Pancreas (tissue), 10 donors: ENCODE results near the gene ZNF334. TPM values are rescaled to one million over a fixed set of nuclear protein-coding genes. Genes with fewer than 3 reads are reported as not detected.

Source experiments
- ATAC-seq, 4 donors: fragments of 200-7000 bp; cut with Tn5 transposase; one replicate each; pipeline versions ENCODE4 v1.8.0 to v1.9.1; 2020; ENCODE audit warnings: mild to moderate bottlenecking in 4 of 4, moderate library complexity in 4 of 4
- DNase-seq, 6 donors: peaks; one replicate each; pipeline ENCODE4 v3.0.0-alpha.2; 2020
- FAIRE-seq: peaks from 2 replicates; lab custom pipeline; 2012; peaks lifted over from hg19 to GRCh38; lab: Jason Lieb, UNC
- H3K27ac ChIP-seq, 4 donors: fragments of 200-600 bp; sonication (generic); 1 replicate in 3 of 4; 2 replicates in 1 of 4; pipeline versions ENCODE4 v1.5.0 to v1.8.0; 2020
- H3K27me3 ChIP-seq, 4 donors: fragments of 200-600 bp; one replicate each; pipeline ENCODE4 v1.8.0; 2021
- H3K36me3 ChIP-seq, 3 donors: fragments of 200-600 bp; sonication (generic) in 1 of 3; one replicate each; pipeline versions ENCODE4 v1.5.0 to v1.8.0; 2020 to 2021
- H3K4me1 ChIP-seq, 3 donors: fragments of 200-600 bp; one replicate each; pipeline ENCODE4 v1.8.0; 2021
- H3K4me3 ChIP-seq, 4 donors: fragments of 200-600 bp; sonication (generic) in 2 of 4; one replicate each; pipeline versions ENCODE4 v1.5.0 to v1.8.0; 2020 to 2021
- H3K9me3 ChIP-seq, 4 donors: fragments of 200-600 bp; one replicate each; pipeline ENCODE4 v1.8.0; 2021
- WGBS, 2 donors: extraction: QIAGEN DNeasy Blood & Tissue Kit; methylation state at CpG; one replicate each; pipeline ENCODE4 v1.1.7; 2013; 5-methylcytosine and 5-hydroxymethylcytosine counted together
- intact Hi-C, 3 donors: fragments of 100-400 bp; cut with DNase I; formaldehyde crosslinking; loops; one replicate each; pipeline versions ENCODE4 v1.11.1 to v1.14.2; 2022
- polyA plus RNA-seq, 2 donors: library from polyadenylated mRNA; stranded (reverse); fragments of 200-250 nt; gene quantifications; one replicate each; pipeline ENCODE4 v1.2.3, GENCODE V29; 2013
- total RNA-seq, 6 donors: library from RNA; stranded (reverse); fragmentation: NEBNext Ultra II Directional in 4 of 6; extraction: Animal tissue kit (Norgen Biotek cat#: 25700) in 4 of 6; gene quantifications; one replicate each; pipeline versions ENCODE4 v1.2.1 to v1.2.4, GENCODE V29; 2021 to 2023
- TF ChIP-seq, protein P1 (sequence below), 4 donors: fragments of 200-600 bp; sonication (generic) in 3 of 4; IDR thresholded peaks; one replicate each; pipeline versions ENCODE4 v1.5.0 to v1.8.0; 2021; ENCODE audit warnings: antibody characterized with exemption in 4 of 4
- donor health status: healthy with polysubstance abuse.
- donor health status: DM: no; HTN: no; CAD: no; lungs with moderate emphysema.
- donor health status: DM: no; HTN: no; CAD: no.
- donor health status: control.
- donor health status: control.
- donor health status: Bipolar disorder and iron deficiency.
- donor health status: DM: yes; HTN: yes; CAD: no.
- donor health status: DM: no; HTN: no; CAD: no.
- donor health status: DM: no; HTN: no; CAD: no.
- donor health status: DM: yes; HTN: yes; CAD: no.

The ZNF334 gene
- total and polyA plus RNA-seq, 8 donors, result 2.6 to 11.6 (median 4.3) TPM

DNA sequence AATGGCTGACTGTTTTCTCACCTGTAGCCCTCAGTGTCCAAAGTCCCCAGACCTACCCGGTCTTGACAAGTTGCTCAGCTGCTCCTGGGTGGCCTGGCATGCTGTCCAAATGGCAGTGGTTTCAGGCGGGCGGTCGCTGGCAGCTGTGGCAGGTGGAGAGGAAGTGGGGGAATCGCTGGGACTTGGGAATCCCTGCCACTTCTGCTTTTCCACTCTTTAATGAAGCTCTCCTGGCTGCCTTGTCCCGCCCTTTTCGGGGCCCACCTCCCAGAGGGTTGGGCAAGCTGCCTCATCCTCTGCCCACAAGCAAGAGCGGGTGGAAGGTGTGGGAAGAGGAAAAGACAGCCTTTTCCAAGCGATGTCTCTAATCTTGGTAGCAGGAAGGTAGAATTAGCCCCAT lies 37.1 kb upstream of the ZNF334 start, which contains the start of gene OCSTAMP:
Gene OCSTAMP (minus strand): TSS at position 194 of the 400 bp plus-strand sequence. CDS start 94 bp downstream, at position 100.
- 71% methylated on average over 9 of the region's 9 CpGs for WGBS, 2 donors
- Histone ChIP-seq H3K27me3 (no peaks in the 10 kb centered on the region), H3K4me1 (no peaks in the 10 kb centered on the region), H3K27ac (no peak within 1 kb of the TSS), H3K9me3 (no peaks in the 10 kb centered on the region), H3K36me3 (no peaks in the 10 kb centered on the region), H3K4me3 (no peak within 1 kb of the TSS)
- FAIRE-seq (no peak), DNase-seq (no peak), ATAC-seq (no peak)
- intact Hi-C loops, result loop anchor here in 1 of 3 donors (10.0 kb wide), 1 partner anchor 134 kb away; the partner anchor contains the start of gene TP53RK
- TF ChIP-seq, protein P1, sequence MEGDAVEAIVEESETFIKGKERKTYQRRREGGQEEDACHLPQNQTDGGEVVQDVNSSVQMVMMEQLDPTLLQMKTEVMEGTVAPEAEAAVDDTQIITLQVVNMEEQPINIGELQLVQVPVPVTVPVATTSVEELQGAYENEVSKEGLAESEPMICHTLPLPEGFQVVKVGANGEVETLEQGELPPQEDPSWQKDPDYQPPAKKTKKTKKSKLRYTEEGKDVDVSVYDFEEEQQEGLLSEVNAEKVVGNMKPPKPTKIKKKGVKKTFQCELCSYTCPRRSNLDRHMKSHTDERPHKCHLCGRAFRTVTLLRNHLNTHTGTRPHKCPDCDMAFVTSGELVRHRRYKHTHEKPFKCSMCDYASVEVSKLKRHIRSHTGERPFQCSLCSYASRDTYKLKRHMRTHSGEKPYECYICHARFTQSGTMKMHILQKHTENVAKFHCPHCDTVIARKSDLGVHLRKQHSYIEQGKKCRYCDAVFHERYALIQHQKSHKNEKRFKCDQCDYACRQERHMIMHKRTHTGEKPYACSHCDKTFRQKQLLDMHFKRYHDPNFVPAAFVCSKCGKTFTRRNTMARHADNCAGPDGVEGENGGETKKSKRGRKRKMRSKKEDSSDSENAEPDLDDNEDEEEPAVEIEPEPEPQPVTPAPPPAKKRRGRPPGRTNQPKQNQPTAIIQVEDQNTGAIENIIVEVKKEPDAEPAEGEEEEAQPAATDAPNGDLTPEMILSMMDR (IDR thresholded peaks at IDR 0.05), result no peak

DNA sequence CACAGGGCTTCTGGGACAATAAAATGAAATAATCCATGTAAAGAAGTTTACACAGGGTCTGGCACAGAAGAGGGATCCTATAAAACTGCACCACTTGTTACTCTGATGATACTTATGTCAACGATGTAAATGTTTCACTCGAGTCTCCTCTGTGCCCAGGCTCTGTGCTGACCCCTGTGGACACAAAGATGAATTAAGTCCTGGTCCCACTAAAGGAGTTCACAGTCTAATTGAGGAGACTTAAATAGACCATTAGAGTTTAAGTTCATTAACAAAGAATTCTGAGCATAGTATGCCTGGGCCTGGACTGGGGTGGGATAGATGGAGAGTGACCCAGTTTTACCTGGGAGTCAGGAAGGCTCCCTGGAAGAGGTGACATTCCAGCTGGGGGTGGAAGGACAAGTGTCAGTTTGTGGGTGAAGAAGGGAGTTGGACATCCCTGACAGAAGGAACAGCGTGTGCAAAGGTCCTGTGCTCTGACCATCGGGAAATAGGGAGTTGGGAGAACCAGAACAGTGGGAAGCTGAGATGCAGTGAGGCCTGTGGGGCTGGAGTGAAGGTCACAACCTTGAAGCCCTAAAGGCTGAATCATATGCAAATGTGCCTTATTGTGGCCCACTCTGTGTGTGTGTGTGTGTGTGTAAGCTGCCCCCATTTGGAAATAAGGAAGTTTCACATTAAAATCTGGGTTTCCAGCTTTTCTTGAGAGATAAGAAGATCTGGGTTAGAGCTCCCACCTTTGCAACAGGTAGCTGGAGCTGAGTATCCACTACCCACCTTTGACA lies 36.0 kb upstream of the ZNF334 start:
- intact Hi-C loops, result no loop called here
- no peak for DNase-seq
- H3K9me3 ChIP-seq, result no peaks in the 10 kb centered on the region
- ATAC-seq, result no peak
- no peaks in the 10 kb centered on the region for H3K36me3 ChIP-seq
- WGBS, 2 donors, result 80 to 90% methylated on average over 4 of the region's 4 CpGs
- no peaks in the 10 kb centered on the region for H3K27me3 ChIP-seq
- TF ChIP-seq, protein P1 (IDR thresholded peaks at IDR 0.05), result no peak
- H3K4me3 ChIP-seq, result no peak overlapping the region
- no peak overlapping the region for H3K27ac ChIP-seq
- H3K4me1 ChIP-seq, result no peaks in the 10 kb centered on the region
- FAIRE-seq, result no peak

DNA sequence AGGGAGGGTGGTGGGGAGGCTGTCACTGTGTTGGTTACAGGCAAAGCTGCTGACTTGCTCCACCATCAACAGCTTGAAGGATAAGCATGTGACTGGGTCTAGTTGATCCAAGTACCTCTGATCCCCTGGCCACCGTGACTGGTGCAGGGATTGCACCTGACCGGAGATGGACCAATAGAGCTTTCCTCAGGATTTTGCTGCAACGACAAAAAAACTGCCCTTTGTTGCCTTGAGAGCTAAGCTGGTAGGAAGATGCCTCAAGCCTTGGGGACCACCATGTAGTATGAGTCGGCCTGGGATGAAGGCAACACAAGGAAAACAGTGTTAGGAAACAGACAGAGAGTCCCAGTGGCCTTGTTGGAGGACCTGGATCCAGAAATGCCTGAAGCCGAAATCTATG lies 35.3 kb upstream of the ZNF334 start:
- no peak for FAIRE-seq
- H3K4me1 ChIP-seq, result no peaks in the 10 kb centered on the region

DNA sequence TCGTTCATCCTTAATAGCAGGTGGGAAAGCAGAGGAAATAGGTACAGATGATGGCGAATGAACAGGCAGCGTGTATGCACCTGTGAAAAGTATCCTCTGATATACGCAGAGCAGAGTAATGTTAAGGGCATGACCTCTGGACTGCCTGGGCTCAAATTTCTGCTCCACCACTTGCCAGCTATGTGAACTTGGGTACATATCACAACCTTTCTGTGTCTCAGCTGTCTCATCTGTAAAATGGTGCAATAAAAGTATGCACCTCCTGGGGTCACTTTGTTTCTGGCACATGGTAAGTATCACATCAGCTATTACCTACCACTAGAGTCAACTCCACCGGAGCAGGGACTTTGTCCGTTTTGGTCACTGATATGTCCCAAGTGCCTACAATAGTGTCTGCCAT lies 34.6 kb upstream of the ZNF334 start:
- FAIRE-seq, result no peak
- DNase-seq, result no peak
- Histone ChIP-seq H3K4me3 (no peak overlapping the region), H3K36me3 (no peaks in the 10 kb centered on the region), H3K9me3 (no peaks in the 10 kb centered on the region), H3K27ac (no peak overlapping the region), H3K4me1 (no peaks in the 10 kb centered on the region), H3K27me3 (no peaks in the 10 kb centered on the region)
- TF ChIP-seq, protein P1 (IDR thresholded peaks at IDR 0.05), result no peak
- intact Hi-C loops, result no loop called here
- WGBS, 2 donors, result 69 to 72% methylated on average over 6 of the region's 6 CpGs
- ATAC-seq, result no peak

More for the DNA sequence above, 35.3 kb upstream of the ZNF334 start:
- no peaks in the 10 kb centered on the region for H3K9me3 ChIP-seq
- H3K27me3 ChIP-seq, result no peaks in the 10 kb centered on the region
- intact Hi-C loops, result no loop called here
- DNase-seq, result no peak
- no peaks in the 10 kb centered on the region for H3K36me3 ChIP-seq
- TF ChIP-seq, protein P1 (IDR thresholded peaks at IDR 0.05), result no peak
- no peak overlapping the region for H3K27ac ChIP-seq
- H3K4me3 ChIP-seq, result no peak overlapping the region
- 74 to 87% methylated on average over 5 of the region's 5 CpGs for WGBS, 2 donors
- ATAC-seq, result no peak

DNA sequence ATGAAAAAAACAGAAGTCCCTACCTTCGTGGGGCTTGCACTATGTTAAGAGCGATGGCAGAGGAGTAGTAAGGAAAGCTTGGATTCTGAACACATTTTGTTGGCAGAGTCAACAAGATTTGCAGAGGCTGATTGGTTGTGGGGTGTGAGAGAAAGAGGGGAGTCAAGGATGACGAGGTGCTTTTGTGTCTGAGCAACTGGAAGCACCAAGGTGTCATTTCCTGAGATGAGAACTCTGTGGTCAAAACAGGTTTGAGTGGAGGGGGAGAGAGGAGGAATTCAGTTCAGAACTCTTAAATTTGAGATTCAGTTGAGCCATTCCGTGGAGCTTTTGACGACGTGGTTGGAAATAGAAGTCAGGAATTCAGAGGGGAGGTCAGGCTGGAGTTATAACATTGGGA lies 33.6 kb upstream of the ZNF334 start:
- FAIRE-seq (no peak), DNase-seq (no peak), ATAC-seq (no peak)
- intact Hi-C loops, result no loop called here
- Histone ChIP-seq H3K27ac (no peak overlapping the region), H3K4me3 (no peak overlapping the region), H3K4me1 (no peaks in the 10 kb centered on the region), H3K9me3 (no peaks in the 10 kb centered on the region), H3K36me3 (no peaks in the 10 kb centered on the region), H3K27me3 (no peaks in the 10 kb centered on the region)
- WGBS, 2 donors, result 58 to 76% methylated on average over 6 of the region's 6 CpGs
- TF ChIP-seq, protein P1 (IDR thresholded peaks at IDR 0.05), result no peak
